ENCODE data around the gene LRP1B.

The LRP1B gene

GRCh38 chr2:141506135-141506534 is 624.7 kb downstream of the LRP1B start:
- Histone ChIP-seq H3K27ac (ENCODE audit: low read length) (no peak overlapping the region), H3K9me3 (ENCODE audit: control insufficient read depth in 1 of 2, low read length in 2 of 2) (no peaks in the 10 kb centered on the region), H3K36me3 (ENCODE audit: control insufficient read depth in 1 of 2, insufficient read depth in 2 of 2, low read length in 2 of 2) (no peaks in the 10 kb centered on the region), H3K27me3 (ENCODE audit: low read depth, low read length) (no peaks in the 10 kb centered on the region), H3K4me1 (ENCODE audit: control insufficient read depth in 1 of 2, insufficient read depth in 2 of 2, low read length in 2 of 2) (no peaks in the 10 kb centered on the region), H3K4me3 (ENCODE audit: low read depth in 1 of 2, low read length in 2 of 2) (no peak overlapping the region)

GRCh38 chr2:141501752-141502151 is 629.1 kb downstream of the LRP1B start:
- H3K27ac ChIP-seq (ENCODE audit: low read length) = no peak overlapping the region
- H3K9me3 ChIP-seq (ENCODE audit: control insufficient read depth in 1 of 2, low read length in 2 of 2) = no peaks in the 10 kb centered on the region

GRCh38 chr2:141499123-141499522 is 631.7 kb downstream of the LRP1B start:
- no peak overlapping the region for H3K27ac ChIP-seq (ENCODE audit: low read length)
- no peaks in the 10 kb centered on the region for H3K9me3 ChIP-seq (ENCODE audit: control insufficient read depth in 1 of 2, low read length in 2 of 2)
- no peaks in the 10 kb centered on the region for H3K36me3 ChIP-seq (ENCODE audit: control insufficient read depth in 1 of 2, insufficient read depth in 2 of 2, low read length in 2 of 2)
- no peaks in the 10 kb centered on the region for H3K27me3 ChIP-seq (ENCODE audit: low read depth, low read length)
- H3K4me1 ChIP-seq (ENCODE audit: control insufficient read depth in 1 of 2, insufficient read depth in 2 of 2, low read length in 2 of 2) = no peaks in the 10 kb centered on the region
- H3K4me3 ChIP-seq (ENCODE audit: low read depth in 1 of 2, low read length in 2 of 2) = no peak overlapping the region

More at GRCh38 chr2:141501752-141502151, 629.1 kb downstream of the LRP1B start:
- no peak overlapping the region for H3K4me3 ChIP-seq (ENCODE audit: low read depth in 1 of 2, low read length in 2 of 2)
- H3K36me3 ChIP-seq (ENCODE audit: control insufficient read depth in 1 of 2, insufficient read depth in 2 of 2, low read length in 2 of 2) = no peaks in the 10 kb centered on the region
- H3K4me1 ChIP-seq (ENCODE audit: control insufficient read depth in 1 of 2, insufficient read depth in 2 of 2, low read length in 2 of 2) = no peaks in the 10 kb centered on the region
- H3K27me3 ChIP-seq (ENCODE audit: low read depth, low read length) = no peaks in the 10 kb centered on the region

GRCh38 chr2:141498561-141498960 is 632.3 kb downstream of the LRP1B start:
- H3K4me1 ChIP-seq (ENCODE audit: control insufficient read depth in 1 of 2, insufficient read depth in 2 of 2, low read length in 2 of 2) = no peaks in the 10 kb centered on the region
- H3K9me3 ChIP-seq (ENCODE audit: control insufficient read depth in 1 of 2, low read length in 2 of 2) = no peaks in the 10 kb centered on the region
- H3K4me3 ChIP-seq (ENCODE audit: low read depth in 1 of 2, low read length in 2 of 2) = no peak overlapping the region
- no peaks in the 10 kb centered on the region for H3K36me3 ChIP-seq (ENCODE audit: control insufficient read depth in 1 of 2, insufficient read depth in 2 of 2, low read length in 2 of 2)
- no peaks in the 10 kb centered on the region for H3K27me3 ChIP-seq (ENCODE audit: low read depth, low read length)
- H3K27ac ChIP-seq (ENCODE audit: low read length) = no peak overlapping the region

- no peak overlapping the region for H3K4me3 ChIP-seq (ENCODE audit: low read depth in 1 of 2, low read length in 2 of 2)
- H3K36me3 ChIP-seq (ENCODE audit: control insufficient read depth in 1 of 2, insufficient read depth in 2 of 2, low read length in 2 of 2) = no peaks in the 10 kb centered on the region
- H3K4me1 ChIP-seq (ENCODE audit: control insufficient read depth in 1 of 2, insufficient read depth in 2 of 2, low read length in 2 of 2) = no peaks in the 10 kb centered on the region
- H3K9me3 ChIP-seq (ENCODE audit: control insufficient read depth in 1 of 2, low read length in 2 of 2) = no peaks in the 10 kb centered on the region
- no peak overlapping the region for H3K27ac ChIP-seq (ENCODE audit: low read length)
- H3K27me3 ChIP-seq (ENCODE audit: low read depth, low read length) = no peaks in the 10 kb centered on the region
Observed at GRCh38 chr2:141497272-141497671, 633.5 kb downstream of the LRP1B start.

- Histone ChIP-seq H3K4me3 (ENCODE audit: low read depth in 1 of 2, low read length in 2 of 2) (no peak overlapping the region), H3K9me3 (ENCODE audit: control insufficient read depth in 1 of 2, low read length in 2 of 2) (no peaks in the 10 kb centered on the region), H3K27ac (ENCODE audit: low read length) (no peak overlapping the region), H3K27me3 (ENCODE audit: low read depth, low read length) (no peaks in the 10 kb centered on the region), H3K36me3 (ENCODE audit: control insufficient read depth in 1 of 2, insufficient read depth in 2 of 2, low read length in 2 of 2) (no peaks in the 10 kb centered on the region), H3K4me1 (ENCODE audit: control insufficient read depth in 1 of 2, insufficient read depth in 2 of 2, low read length in 2 of 2) (no peaks in the 10 kb centered on the region)
Observed at GRCh38 chr2:141496810-141497209, 634.0 kb downstream of the LRP1B start.

GRCh38 chr2:141493936-141494335 is 636.9 kb downstream of the LRP1B start:
- Histone ChIP-seq H3K27ac (ENCODE audit: low read length) (no peak overlapping the region), H3K4me3 (ENCODE audit: low read depth in 1 of 2, low read length in 2 of 2) (no peak overlapping the region), H3K27me3 (ENCODE audit: low read depth, low read length) (no peaks in the 10 kb centered on the region), H3K9me3 (ENCODE audit: control insufficient read depth in 1 of 2, low read length in 2 of 2) (no peaks in the 10 kb centered on the region), H3K36me3 (ENCODE audit: control insufficient read depth in 1 of 2, insufficient read depth in 2 of 2, low read length in 2 of 2) (no peaks in the 10 kb centered on the region), H3K4me1 (ENCODE audit: control insufficient read depth in 1 of 2, insufficient read depth in 2 of 2, low read length in 2 of 2) (no peaks in the 10 kb centered on the region)

GRCh38 chr2:141492816-141493215 is 638.0 kb downstream of the LRP1B start:
- H3K27me3 ChIP-seq (ENCODE audit: low read depth, low read length) = no peaks in the 10 kb centered on the region
- no peak overlapping the region for H3K4me3 ChIP-seq (ENCODE audit: low read depth in 1 of 2, low read length in 2 of 2)
- H3K9me3 ChIP-seq (ENCODE audit: control insufficient read depth in 1 of 2, low read length in 2 of 2) = no peaks in the 10 kb centered on the region
- H3K36me3 ChIP-seq (ENCODE audit: control insufficient read depth in 1 of 2, insufficient read depth in 2 of 2, low read length in 2 of 2) = no peaks in the 10 kb centered on the region
- no peak overlapping the region for H3K27ac ChIP-seq (ENCODE audit: low read length)
- H3K4me1 ChIP-seq (ENCODE audit: control insufficient read depth in 1 of 2, insufficient read depth in 2 of 2, low read length in 2 of 2) = no peaks in the 10 kb centered on the region

GRCh38 chr2:141490886-141491285 is 639.9 kb downstream of the LRP1B start:
- no peaks in the 10 kb centered on the region for H3K4me1 ChIP-seq (ENCODE audit: control insufficient read depth in 1 of 2, insufficient read depth in 2 of 2, low read length in 2 of 2)
- H3K4me3 ChIP-seq (ENCODE audit: low read depth in 1 of 2, low read length in 2 of 2) = no peak overlapping the region
- H3K36me3 ChIP-seq (ENCODE audit: control insufficient read depth in 1 of 2, insufficient read depth in 2 of 2, low read length in 2 of 2) = no peaks in the 10 kb centered on the region
- H3K27me3 ChIP-seq (ENCODE audit: low read depth, low read length) = no peaks in the 10 kb centered on the region
- no peaks in the 10 kb centered on the region for H3K9me3 ChIP-seq (ENCODE audit: control insufficient read depth in 1 of 2, low read length in 2 of 2)
- no peak overlapping the region for H3K27ac ChIP-seq (ENCODE audit: low read length)

GRCh38 chr2:141482697-141483096 is 648.1 kb downstream of the LRP1B start:
- Histone ChIP-seq H3K36me3 (ENCODE audit: control insufficient read depth in 1 of 2, insufficient read depth in 2 of 2, low read length in 2 of 2) (no peaks in the 10 kb centered on the region), H3K27ac (ENCODE audit: low read length) (no peak overlapping the region), H3K27me3 (ENCODE audit: low read depth, low read length) (no peaks in the 10 kb centered on the region), H3K9me3 (ENCODE audit: control insufficient read depth in 1 of 2, low read length in 2 of 2) (no peaks in the 10 kb centered on the region), H3K4me3 (ENCODE audit: low read depth in 1 of 2, low read length in 2 of 2) (no peak overlapping the region), H3K4me1 (ENCODE audit: control insufficient read depth in 1 of 2, insufficient read depth in 2 of 2, low read length in 2 of 2) (no peaks in the 10 kb centered on the region)

GRCh38 chr2:141475801-141476200 is 655.0 kb downstream of the LRP1B start:
- no peak overlapping the region for H3K4me3 ChIP-seq (ENCODE audit: low read depth in 1 of 2, low read length in 2 of 2)
- no peaks in the 10 kb centered on the region for H3K9me3 ChIP-seq (ENCODE audit: control insufficient read depth in 1 of 2, low read length in 2 of 2)
- H3K27ac ChIP-seq (ENCODE audit: low read length) = no peak overlapping the region
- H3K36me3 ChIP-seq (ENCODE audit: control insufficient read depth in 1 of 2, insufficient read depth in 2 of 2, low read length in 2 of 2) = no peaks in the 10 kb centered on the region
- H3K27me3 ChIP-seq (ENCODE audit: low read depth, low read length) = no peaks in the 10 kb centered on the region
- H3K4me1 ChIP-seq (ENCODE audit: control insufficient read depth in 1 of 2, insufficient read depth in 2 of 2, low read length in 2 of 2) = no peaks in the 10 kb centered on the region

- no peaks in the 10 kb centered on the region for H3K4me1 ChIP-seq (ENCODE audit: control insufficient read depth in 1 of 2, insufficient read depth in 2 of 2, low read length in 2 of 2)
Observed at GRCh38 chr2:141468761-141469160, 662.1 kb downstream of the LRP1B start.

More at GRCh38 chr2:141468761-141469160, 662.1 kb downstream of the LRP1B start:
- H3K27me3 ChIP-seq (ENCODE audit: low read depth, low read length) = no peaks in the 10 kb centered on the region
- H3K4me3 ChIP-seq (ENCODE audit: low read depth in 1 of 2, low read length in 2 of 2) = no peak overlapping the region
- H3K9me3 ChIP-seq (ENCODE audit: control insufficient read depth in 1 of 2, low read length in 2 of 2) = no peaks in the 10 kb centered on the region
- H3K27ac ChIP-seq (ENCODE audit: low read length) = no peak overlapping the region
- no peaks in the 10 kb centered on the region for H3K36me3 ChIP-seq (ENCODE audit: control insufficient read depth in 1 of 2, insufficient read depth in 2 of 2, low read length in 2 of 2)

Measured in muscle layer of duodenum (tissue), 2 donors.